Brain microvascular endothelial cell (primary cell): ENCODE data around the gene STN1.

Experiments used
- DNase-seq: peaks from one replicate; pipeline ENCODE4 v3.0.0-alpha.2; 2020
- H3K27ac ChIP-seq: fragments of 250-450 bp; sonication (Bioruptor Pico); 2 replicates; pipeline ENCODE4 v1.5.1; 2020; ENCODE audit warnings: mild to moderate bottlenecking, moderate library complexity
- H3K27me3 ChIP-seq: fragments of 250-450 bp; sonication (Bioruptor Pico); replicated peaks from 2 replicates; pipeline ENCODE4 v1.5.1; 2020; ENCODE audit warnings: mild to moderate bottlenecking
- H3K36me3 ChIP-seq: fragments of 250-450 bp; sonication (Bioruptor Pico); replicated peaks from 2 replicates; pipeline ENCODE4 v1.5.1; 2020; ENCODE audit warnings: mild to moderate bottlenecking
- H3K4me3 ChIP-seq: 2 replicates; pipeline ENCODE4 v1.5.1; 2011; ENCODE audit warnings: low read depth, mild to moderate bottlenecking, control low read depth, low read length, moderate library complexity
- CTCF ChIP-seq: IDR thresholded peaks from 2 replicates; pipeline ENCODE4 v1.5.1; 2011; ENCODE audit warnings: low read depth, mild to moderate bottlenecking, moderate library complexity, low read length, control low read depth, inconsistent platforms; ENCODE audit errors: missing control alignments
- in situ Hi-C: cut with HindIII; loops from 2 replicates; pipeline ENCODE4 v1.10.0; 2017; ENCODE audit warnings: low sequenced_read_pairs, low pct_ligation_motif_present

The STN1 gene

GRCh38 chr10:103882285-103883007 lies 35.5 kb downstream of the STN1 start:
- Histone ChIP-seq H3K27me3 (no peaks in the 10 kb centered on the region), H3K36me3 (peaks cover 19% of the 10 kb centered on the region), H3K4me3 (no peak overlapping the region), H3K27ac (no peak overlapping the region)
- no peak for DNase-seq
- no peak for TF ChIP-seq CTCF
- in situ Hi-C loops = no loop called here

- in situ Hi-C loops = no loop called here
- no peak for TF ChIP-seq CTCF
- H3K4me3 ChIP-seq = no peak overlapping the region
- no peak overlapping the region for H3K27ac ChIP-seq
- peaks cover 19% of the 10 kb centered on the region for H3K36me3 ChIP-seq
- no peaks in the 10 kb centered on the region for H3K27me3 ChIP-seq
- DNase-seq = no peak
Observed at GRCh38 chr10:103881416-103882284, 36.3 kb downstream of the STN1 start.

GRCh38 chr10:103879831-103880230 lies 38.2 kb downstream of the STN1 start:
- Histone ChIP-seq H3K27ac (no peak overlapping the region), H3K27me3 (no peaks in the 10 kb centered on the region), H3K4me3 (no peak overlapping the region), H3K36me3 (peaks cover 18% of the 10 kb centered on the region)
- no peak for TF ChIP-seq CTCF
- DNase-seq = no peak
- in situ Hi-C loops = no loop called here

- Histone ChIP-seq H3K27me3 (no peaks in the 10 kb centered on the region), H3K4me3 (no peak overlapping the region), H3K27ac (no peak overlapping the region), H3K36me3 (peaks cover 18% of the 10 kb centered on the region)
- DNase-seq = no peak
- in situ Hi-C loops = no loop called here
- TF ChIP-seq CTCF = no peak
Observed at GRCh38 chr10:103879409-103879808, 38.6 kb downstream of the STN1 start.

GRCh38 chr10:103877861-103878260 lies 40.1 kb downstream of the STN1 start:
- no peak overlapping the region for H3K27ac ChIP-seq
- in situ Hi-C loops = no loop called here
- H3K36me3 ChIP-seq = peaks cover 18% of the 10 kb centered on the region
- no peaks in the 10 kb centered on the region for H3K27me3 ChIP-seq
- no peak for DNase-seq
- H3K4me3 ChIP-seq = no peak overlapping the region
- TF ChIP-seq CTCF = no peak
